Brain microvascular endothelial cell (primary cell): ENCODE measurements around the gene EPHB2.

Source experiments
- DNase-seq: peaks from one replicate; pipeline ENCODE4 v3.0.0-alpha.2; 2020
- H3K27ac ChIP-seq: fragments of 250-450 bp; sonication (Bioruptor Pico); 2 replicates; pipeline ENCODE4 v1.5.1; 2020; ENCODE audit warnings: mild to moderate bottlenecking, moderate library complexity
- H3K27me3 ChIP-seq: fragments of 250-450 bp; sonication (Bioruptor Pico); replicated peaks from 2 replicates; pipeline ENCODE4 v1.5.1; 2020; ENCODE audit warnings: mild to moderate bottlenecking
- H3K36me3 ChIP-seq: fragments of 250-450 bp; sonication (Bioruptor Pico); replicated peaks from 2 replicates; pipeline ENCODE4 v1.5.1; 2020; ENCODE audit warnings: mild to moderate bottlenecking
- H3K4me3 ChIP-seq: 2 replicates; pipeline ENCODE4 v1.5.1; 2011; ENCODE audit warnings: low read depth, mild to moderate bottlenecking, control low read depth, low read length, moderate library complexity
- CTCF ChIP-seq: IDR thresholded peaks from 2 replicates; pipeline ENCODE4 v1.5.1; 2011; ENCODE audit warnings: low read depth, mild to moderate bottlenecking, moderate library complexity, low read length, control low read depth, inconsistent platforms; ENCODE audit errors: missing control alignments
- in situ Hi-C: cut with HindIII; loops from 2 replicates; pipeline ENCODE4 v1.10.0; 2017; ENCODE audit warnings: low sequenced_read_pairs, low pct_ligation_motif_present

The EPHB2 gene

GRCh38 chr1:22788254-22788661 lies 77.6 kb downstream of the EPHB2 start:
- in situ Hi-C loops: no loop called here
- H3K27ac ChIP-seq: no peak overlapping the region
- peaks cover 3% of the 10 kb centered on the region for H3K36me3 ChIP-seq
- H3K27me3 ChIP-seq: no peaks in the 10 kb centered on the region
- TF ChIP-seq CTCF: no peak
- H3K4me3 ChIP-seq: no peak overlapping the region
- DNase-seq: no peak

GRCh38 chr1:22789356-22789994 lies 78.8 kb downstream of the EPHB2 start:
- no peak for DNase-seq
- no peak overlapping the region for H3K27ac ChIP-seq
- in situ Hi-C loops: no loop called here

GRCh38 chr1:22790232-22791008 lies 79.8 kb downstream of the EPHB2 start:
- in situ Hi-C loops: no loop called here
- Histone ChIP-seq H3K36me3 (no peaks in the 10 kb centered on the region), H3K27me3 (no peaks in the 10 kb centered on the region), H3K4me3 (no peak overlapping the region), H3K27ac (no peak overlapping the region)
- no peak for TF ChIP-seq CTCF
- DNase-seq: no peak

More at GRCh38 chr1:22789356-22789994, 78.8 kb downstream of the EPHB2 start:
- H3K4me3 ChIP-seq: no peak overlapping the region
- no peaks in the 10 kb centered on the region for H3K27me3 ChIP-seq
- TF ChIP-seq CTCF: no peak
- H3K36me3 ChIP-seq: peaks cover 3% of the 10 kb centered on the region

GRCh38 chr1:22791831-22792347 lies 81.2 kb downstream of the EPHB2 start:
- TF ChIP-seq CTCF: no peak
- in situ Hi-C loops: no loop called here
- no peaks in the 10 kb centered on the region for H3K36me3 ChIP-seq

GRCh38 chr1:22792396-22793160 lies 81.9 kb downstream of the EPHB2 start:
- in situ Hi-C loops: no loop called here
- H3K27ac ChIP-seq: no peak overlapping the region
- H3K4me3 ChIP-seq: no peak overlapping the region
- no peaks in the 10 kb centered on the region for H3K27me3 ChIP-seq
- no peak for DNase-seq
- H3K36me3 ChIP-seq: no peaks in the 10 kb centered on the region
- TF ChIP-seq CTCF: no peak

More at GRCh38 chr1:22791831-22792347, 81.2 kb downstream of the EPHB2 start:
- no peak for DNase-seq
- H3K27me3 ChIP-seq: no peaks in the 10 kb centered on the region
- no peak overlapping the region for H3K4me3 ChIP-seq
- no peak overlapping the region for H3K27ac ChIP-seq
